HEK293 (cell line): ENCODE results near the gene SART3.

Source experiments
- KLF9 ChIP-seq: fragments of 450-650 bp; formaldehyde crosslinking; IDR thresholded peaks from 2 replicates; pipeline ENCODE4 v1.5.1; 2016; ENCODE audit warnings: missing biosample characterization, missing genetic modification characterization, low read depth
- MEIS1 ChIP-seq: sonication (generic); formaldehyde crosslinking; IDR thresholded peaks from 2 replicates; pipeline ENCODE4 v1.8.1; 2022; ENCODE audit warnings: missing genetic modification reagents, mild to moderate bottlenecking, borderline replicate concordance
- PRDM10 ChIP-seq: fragments of 450-650 bp; formaldehyde crosslinking; IDR thresholded peaks from 2 replicates; pipeline ENCODE4 v1.5.1; 2016; ENCODE audit warnings: missing biosample characterization, missing genetic modification characterization
- PRDM4 ChIP-seq: fragments of 450-650 bp; formaldehyde crosslinking; IDR thresholded peaks from 2 replicates; pipeline ENCODE4 v1.5.1; 2017; ENCODE audit warnings: missing biosample characterization, missing genetic modification characterization
- ZBTB26 ChIP-seq: fragments of 450-650 bp; formaldehyde crosslinking; optimal IDR thresholded peaks from 2 replicates; pipeline ENCODE3; 2016; ENCODE audit warnings: missing biosample characterization, mild to moderate bottlenecking, missing genetic modification characterization
- ZBTB49 ChIP-seq: fragments of 450-650 bp; formaldehyde crosslinking; IDR thresholded peaks from 2 replicates; pipeline ENCODE4 v1.5.1; 2016; ENCODE audit warnings: missing biosample characterization, missing genetic modification characterization, low read depth
- ZNF10 ChIP-seq: fragments of 450-650 bp; formaldehyde crosslinking; IDR thresholded peaks from 2 replicates; pipeline ENCODE4 v1.5.1; 2017; ENCODE audit warnings: missing biosample characterization, missing genetic modification characterization
- ZNF114 ChIP-seq: fragments of 450-650 bp; formaldehyde crosslinking; IDR thresholded peaks from 2 replicates; pipeline ENCODE4 v1.5.0; 2017; ENCODE audit warnings: missing biosample characterization, missing genetic modification characterization
- ZNF132 ChIP-seq: fragments of 450-650 bp; formaldehyde crosslinking; IDR thresholded peaks from 2 replicates; pipeline ENCODE4 v1.5.1; 2017; ENCODE audit warnings: missing biosample characterization, missing genetic modification characterization, borderline replicate concordance
- ZNF133 ChIP-seq: fragments of 450-650 bp; formaldehyde crosslinking; IDR thresholded peaks from 2 replicates; pipeline ENCODE4 v1.5.1; 2016; ENCODE audit warnings: missing biosample characterization, missing genetic modification characterization
- ZNF140 ChIP-seq: fragments of 450-650 bp; formaldehyde crosslinking; IDR thresholded peaks from 2 replicates; pipeline ENCODE4 v1.5.1; 2016; ENCODE audit warnings: missing biosample characterization, missing genetic modification characterization
- ZNF146 ChIP-seq: fragments of 450-650 bp; formaldehyde crosslinking; IDR thresholded peaks from 2 replicates; pipeline ENCODE4 v1.5.1; 2016; ENCODE audit warnings: missing biosample characterization, missing genetic modification characterization
- ZNF2 ChIP-seq: fragments of 450-650 bp; formaldehyde crosslinking; IDR thresholded peaks from 2 replicates; pipeline ENCODE4 v1.5.1; 2016; ENCODE audit warnings: missing biosample characterization, missing genetic modification characterization
- ZNF221 ChIP-seq: fragments of 450-650 bp; formaldehyde crosslinking; IDR thresholded peaks from 2 replicates; pipeline ENCODE4 v1.5.1; 2017; ENCODE audit warnings: missing biosample characterization, missing genetic modification characterization, borderline replicate concordance
- ZNF311 ChIP-seq: fragments of 450-650 bp; formaldehyde crosslinking; IDR thresholded peaks from 2 replicates; pipeline ENCODE4 v1.5.1; 2017; ENCODE audit warnings: missing biosample characterization, missing genetic modification characterization, borderline replicate concordance
- ZNF366 ChIP-seq: fragments of 450-650 bp; formaldehyde crosslinking; conservative IDR thresholded peaks from 2 replicates; pipeline ENCODE4 v1.5.1; 2016; ENCODE audit warnings: missing biosample characterization, missing genetic modification characterization
- ZNF37A ChIP-seq: fragments of 450-650 bp; IDR thresholded peaks from 2 replicates; pipeline ENCODE4 v1.5.1; 2018; ENCODE audit warnings: missing biosample characterization, missing genetic modification characterization
- ZNF416 ChIP-seq: fragments of 450-650 bp; formaldehyde crosslinking; IDR thresholded peaks from 2 replicates; pipeline ENCODE4 v1.5.1; 2016; ENCODE audit warnings: missing biosample characterization, missing genetic modification characterization
- ZNF433 ChIP-seq: fragments of 450-650 bp; formaldehyde crosslinking; IDR thresholded peaks from 2 replicates; pipeline ENCODE4 v1.5.1; 2016; ENCODE audit warnings: missing biosample characterization, missing genetic modification characterization, low read depth
- ZNF449 ChIP-seq: fragments of 450-650 bp; formaldehyde crosslinking; IDR thresholded peaks from 2 replicates; pipeline ENCODE4 v1.5.1; 2017; ENCODE audit warnings: missing biosample characterization, mild to moderate bottlenecking, missing genetic modification characterization, moderate library complexity
- ZNF530 ChIP-seq: fragments of 450-650 bp; formaldehyde crosslinking; IDR thresholded peaks from 2 replicates; pipeline ENCODE4 v1.5.1; 2016; ENCODE audit warnings: low read depth, missing biosample characterization, missing genetic modification characterization
- ZNF558 ChIP-seq: fragments of 450-650 bp; formaldehyde crosslinking; IDR thresholded peaks from 2 replicates; pipeline ENCODE4 v1.5.1; 2016; ENCODE audit warnings: missing biosample characterization, missing genetic modification characterization
- ZNF624 ChIP-seq: fragments of 450-650 bp; formaldehyde crosslinking; IDR thresholded peaks from 2 replicates; pipeline ENCODE4 v1.5.1; 2017; ENCODE audit warnings: missing biosample characterization, missing genetic modification characterization
- ZNF626 ChIP-seq: fragments of 450-650 bp; sonication (Bioruptor Pico); formaldehyde crosslinking; IDR thresholded peaks from 2 replicates; pipeline ENCODE4 v1.5.1; 2018; ENCODE audit warnings: missing biosample characterization, missing genetic modification characterization, inconsistent platforms
- ZNF701 ChIP-seq: fragments of 450-650 bp; formaldehyde crosslinking; IDR thresholded peaks from 2 replicates; pipeline ENCODE4 v1.5.1; 2016; ENCODE audit warnings: missing biosample characterization, missing genetic modification characterization
- ZNF791 ChIP-seq: fragments of 450-650 bp; formaldehyde crosslinking; IDR thresholded peaks from 2 replicates; pipeline ENCODE4 v1.5.1; 2016; ENCODE audit warnings: missing biosample characterization, missing genetic modification characterization
- ZSCAN16 ChIP-seq: fragments of 450-650 bp; formaldehyde crosslinking; IDR thresholded peaks from 2 replicates; pipeline ENCODE4 v1.5.1; 2016; ENCODE audit warnings: missing biosample characterization, missing genetic modification characterization
- ZSCAN4 ChIP-seq: fragments of 450-650 bp; formaldehyde crosslinking; IDR thresholded peaks from 2 replicates; pipeline ENCODE4 v1.5.1; 2017; ENCODE audit warnings: missing biosample characterization, missing genetic modification characterization

Gene SART3

GRCh38 chr12:108562348-108563135 is 1.6 kb upstream of the SART3 start, which contains the start of gene ISCU (continued):
- no peak for TF ChIP-seq PRDM10 (tag by site-specific recombination)
- no peak for TF ChIP-seq ZNF416 (tag by site-specific recombination)
- no peak for TF ChIP-seq ZNF133
- TF ChIP-seq ZNF791 (tag by site-specific recombination), result no peak
- no peak for TF ChIP-seq ZNF311 (tag by site-specific recombination)
- TF ChIP-seq ZSCAN16 (tag by site-specific recombination), result 0 out of 2 replicates have a peak, but pooled peaks have one; percentile 21
- no peak for TF ChIP-seq ZNF624 (tag by site-specific recombination)
- TF ChIP-seq ZNF10 (tag by site-specific recombination), result peak; percentile 82
- TF ChIP-seq ZBTB49 (tag by site-specific recombination), result no peak
- peak; percentile 91 for TF ChIP-seq ZBTB26 (tag by site-specific recombination)
- TF ChIP-seq ZNF433 (tag by site-specific recombination), result no peak
- TF ChIP-seq ZNF701 (tag by site-specific recombination), result no peak
- peak; percentile 73 for TF ChIP-seq KLF9 (tag by site-specific recombination)
- TF ChIP-seq ZNF132 (tag by site-specific recombination), result no peak
- no peak for TF ChIP-seq ZNF37A (tag by site-specific recombination)
- TF ChIP-seq ZNF626 (tag by site-specific recombination), result no peak
- TF ChIP-seq ZNF449 (tag by site-specific recombination), result no peak
- TF ChIP-seq ZNF221 (tag by site-specific recombination), result no peak
- TF ChIP-seq PRDM4, result no peak
- no peak for TF ChIP-seq ZNF114 (tag by site-specific recombination)
- no peak for TF ChIP-seq ZNF530 (tag by site-specific recombination)
- TF ChIP-seq ZNF366, result no peak
- no peak for TF ChIP-seq ZNF558
- TF ChIP-seq ZNF146 (tag by site-specific recombination), result 0 out of 2 replicates have a peak, but pooled peaks have one; percentile 9
- TF ChIP-seq ZSCAN4 (tag by site-specific recombination), result no peak
- no peak for TF ChIP-seq MEIS1
- peak; percentile 22; the same call in 1 of the 2 replicates for TF ChIP-seq ZNF2 (tag by site-specific recombination)
- no peak for TF ChIP-seq ZNF140 (tag by site-specific recombination)
